K562 (cell line): ENCODE results near the gene C22orf39. TPM values are rescaled to one million over a fixed set of nuclear protein-coding genes. Genes with fewer than 3 reads are reported as not detected.

Experiments
- E2F3 ChIP-seq: fragments of 250-450 bp; sonication (Bioruptor Pico); IDR thresholded peaks from 2 replicates; pipeline ENCODE4 v1.4.0; 2020; ENCODE audit warnings: mild to moderate bottlenecking
- ELF2 ChIP-seq: fragments of 250-450 bp; sonication (Bioruptor Pico); IDR thresholded peaks from 2 replicates; pipeline ENCODE4 v1.5.0; 2021; ENCODE audit warnings: mild to moderate bottlenecking
- ETV6 ChIP-seq, 3 experiments: fragments of 150-350 bp in 1 of 3; sonication (generic) in 1 of 3; formaldehyde crosslinking in 1 of 3; IDR thresholded peaks; 2 replicates each; pipeline versions ENCODE4 v1.6.1 to v1.8.0; 2014 to 2022; ENCODE audit warnings: borderline replicate concordance in 2 of 3, low read depth in 2 of 3, antibody characterized with exemption in 1 of 3, low read length in 1 of 3, mild to moderate bottlenecking in 1 of 3, missing genetic modification reagents in 1 of 3
- FOXJ3 ChIP-seq: sonication (generic); formaldehyde crosslinking; IDR thresholded peaks from 2 replicates; pipeline ENCODE4 v1.4.0; 2020; ENCODE audit warnings: mild to moderate bottlenecking, missing genetic modification reagents
- MAFG ChIP-seq: fragments of 450-650 bp; conservative IDR thresholded peaks from 2 replicates; pipeline ENCODE4 v1.6.1; 2016; ENCODE audit warnings: missing genetic modification characterization, missing compliant biosample characterization
- MYC ChIP-seq, 2 experiments: fragments of 250-450 bp in 1 of 2; sonication (Bioruptor Pico) in 1 of 2; IDR thresholded peaks; 2 replicates each; pipeline versions ENCODE4 v1.5.1 to v1.6.1; 2012 to 2021; ENCODE audit warnings: low read depth in 2 of 2, borderline replicate concordance in 1 of 2, improper control_type of control experiment in 1 of 2, low read length in 1 of 2, mild to moderate bottlenecking in 1 of 2, moderate library complexity in 1 of 2
- RAD21 ChIP-seq, 2 experiments: fragments of 250-450 bp in 1 of 2; fragments of 450-650 bp in 1 of 2; sonication (Bioruptor Pico) in 1 of 2; formaldehyde crosslinking in 1 of 2; IDR thresholded peaks in 1 of 2; conservative IDR thresholded peaks in 1 of 2; 2 replicates each; pipeline versions ENCODE4 v1.4.0 to v1.8.0; 2020 to 2022; ENCODE audit warnings: mild to moderate bottlenecking in 2 of 2, moderate library complexity in 1 of 2
- RBFOX2 ChIP-seq: fragments of 200-400 bp; formaldehyde crosslinking; IDR thresholded peaks from 2 replicates; pipeline ENCODE4 v1.6.1; 2017; ENCODE audit warnings: low read depth, mild to moderate bottlenecking, low read length, moderate library complexity
- RCOR1 ChIP-seq, 2 experiments: IDR thresholded peaks; 2 replicates each; pipeline ENCODE4 v1.6.1; 2012; ENCODE audit warnings: low read depth in 2 of 2, low read length in 2 of 2, borderline replicate concordance in 1 of 2, improper control_type of control experiment in 1 of 2
- ZNF384 ChIP-seq: IDR thresholded peaks from 2 replicates; pipeline ENCODE4 v1.6.1; 2012; ENCODE audit warnings: low read depth, low read length, improper control_type of control experiment
- ZNF75A ChIP-seq: fragments of 450-650 bp; formaldehyde crosslinking; IDR thresholded peaks from 2 replicates; pipeline ENCODE4 v1.4.0; 2020; ENCODE audit warnings: mild to moderate bottlenecking
- polyA plus RNA-seq, 8 experiments: library from polyadenylated mRNA; depleted of rRNA in 4 of 8; stranded (reverse) in 5 of 8; unstranded in 3 of 8; fragments of >200 nt; fragmentation: Nextera tagmentation in 2 of 8; fragmentation: Illumina TruSeq in 1 of 8; extraction: Ambion mirVana in 2 of 8; extraction: Trizol in 1 of 8; gene quantifications; 2 replicates each; pipeline versions ENCODE4 v1.2.1 to v1.2.3, GENCODE V29; 2011 to 2014; ENCODE audit warnings: inconsistent platforms in 1 of 8, missing spikeins in 1 of 8
- total RNA-seq, 7 experiments: library from RNA; depleted of rRNA in 6 of 7; stranded (reverse); fragments of >200 nt in 6 of 7; fragmentation: Illumina TruSeq in 2 of 7; extraction: Trizol in 2 of 7; gene quantifications; 2 replicates each; pipeline versions ENCODE4 v1.2.1 to v1.2.3, GENCODE V29; 2011 to 2021; ENCODE audit warnings: low replicate concordance in 1 of 7
- TF ChIP-seq, protein P1 (sequence below), 3 experiments: IDR thresholded peaks in 2 of 3; conservative IDR thresholded peaks in 1 of 3; 2 replicates each; pipeline ENCODE4 v1.5.1; 2011 to 2012; ENCODE audit warnings: low read length in 3 of 3, mild to moderate bottlenecking in 3 of 3, control low read depth in 2 of 3, improper control_type of control experiment in 1 of 3, inconsistent platforms in 1 of 3, low read depth in 1 of 3, mixed read lengths in 1 of 3, moderate library complexity in 1 of 3; ENCODE audit not compliant: insufficient read depth in 2 of 3
- TF ChIP-seq, protein P2 (sequence below), 3 experiments: fragments of 200-800 bp in 1 of 3; sonication (Bioruptor generic) in 1 of 3; sonication (generic) in 1 of 3; formaldehyde crosslinking in 1 of 3; IDR thresholded peaks; 2 replicates each; pipeline versions ENCODE4 v1.6.1 to v1.8.0; 2016 to 2022; ENCODE audit warnings: mild to moderate bottlenecking in 2 of 3, missing compliant biosample characterization in 2 of 3, missing genetic modification characterization in 2 of 3, missing genetic modification reagents in 1 of 3
- TF ChIP-seq, protein P3 (sequence below): fragments of 250-450 bp; sonication (Bioruptor Pico); IDR thresholded peaks from 2 replicates; pipeline ENCODE4 v1.4.0; 2020; ENCODE audit warnings: mild to moderate bottlenecking
- TF ChIP-seq, protein P4 (sequence below): fragments of 250-450 bp; sonication (Bioruptor Pico); IDR thresholded peaks from 2 replicates; pipeline ENCODE4 v1.9.0; 2021; ENCODE audit warnings: mild to moderate bottlenecking
- TF ChIP-seq, protein P5 (sequence below): fragments of 250-450 bp; sonication (Bioruptor Pico); IDR thresholded peaks from 2 replicates; pipeline ENCODE4 v1.5.0; 2022; ENCODE audit warnings: mild to moderate bottlenecking

Gene C22orf39
- total and polyA plus RNA-seq, 9 of the 15 experiments (the other 6 are each of a cell fraction or from before 2014, with no cell fraction given), result 20.4 to 139 (median 66.8) TPM

DNA sequence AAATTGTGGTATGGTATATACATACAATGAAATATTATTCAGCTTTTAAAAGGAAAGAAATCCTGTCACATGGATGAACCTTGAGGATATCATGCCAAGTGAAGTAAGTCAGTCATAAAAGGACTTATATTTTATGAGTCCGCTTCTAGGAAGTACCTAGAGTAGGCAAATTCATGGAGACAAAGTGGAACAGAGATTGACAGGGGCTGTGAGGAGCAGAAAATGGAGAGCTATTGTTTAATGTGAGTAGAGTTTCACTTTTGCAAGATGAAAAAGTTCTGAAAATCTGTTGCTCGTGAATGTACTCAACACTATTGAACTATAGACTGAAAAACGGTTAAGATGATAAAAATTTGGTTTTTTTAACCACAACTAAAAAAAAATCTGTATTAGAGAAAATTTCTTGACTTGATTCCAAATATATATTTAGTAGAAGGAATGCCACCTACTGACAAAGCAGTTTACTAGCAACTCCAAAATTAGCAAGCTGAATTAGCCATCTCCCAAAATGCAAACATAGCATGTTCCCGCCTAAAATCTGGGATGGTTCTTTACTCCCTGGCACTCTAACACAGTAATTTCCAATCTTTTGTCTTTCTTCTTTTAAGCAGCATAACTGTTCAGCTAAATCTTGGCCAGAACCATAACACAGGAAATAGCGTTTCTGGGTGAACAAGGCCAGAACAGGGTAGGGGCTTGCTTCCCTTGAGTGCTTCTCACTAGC is 30.0 kb upstream of the C22orf39 start (continued):
- TF ChIP-seq, protein P1, sequence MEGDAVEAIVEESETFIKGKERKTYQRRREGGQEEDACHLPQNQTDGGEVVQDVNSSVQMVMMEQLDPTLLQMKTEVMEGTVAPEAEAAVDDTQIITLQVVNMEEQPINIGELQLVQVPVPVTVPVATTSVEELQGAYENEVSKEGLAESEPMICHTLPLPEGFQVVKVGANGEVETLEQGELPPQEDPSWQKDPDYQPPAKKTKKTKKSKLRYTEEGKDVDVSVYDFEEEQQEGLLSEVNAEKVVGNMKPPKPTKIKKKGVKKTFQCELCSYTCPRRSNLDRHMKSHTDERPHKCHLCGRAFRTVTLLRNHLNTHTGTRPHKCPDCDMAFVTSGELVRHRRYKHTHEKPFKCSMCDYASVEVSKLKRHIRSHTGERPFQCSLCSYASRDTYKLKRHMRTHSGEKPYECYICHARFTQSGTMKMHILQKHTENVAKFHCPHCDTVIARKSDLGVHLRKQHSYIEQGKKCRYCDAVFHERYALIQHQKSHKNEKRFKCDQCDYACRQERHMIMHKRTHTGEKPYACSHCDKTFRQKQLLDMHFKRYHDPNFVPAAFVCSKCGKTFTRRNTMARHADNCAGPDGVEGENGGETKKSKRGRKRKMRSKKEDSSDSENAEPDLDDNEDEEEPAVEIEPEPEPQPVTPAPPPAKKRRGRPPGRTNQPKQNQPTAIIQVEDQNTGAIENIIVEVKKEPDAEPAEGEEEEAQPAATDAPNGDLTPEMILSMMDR (IDR thresholded peaks at IDR 0.05 in 2 of 3, conservative IDR thresholded peaks at IDR 0.05 in 1 of 3; ENCODE audit: insufficient read depth in 2 of 3, low read depth in 1 of 3, low read length in 3 of 3), result peak in 2 of 3 experiments; percentile 51 to 84; a peak in 3 of 6 replicates
- no peak for TF ChIP-seq FOXJ3
- TF ChIP-seq MYC (IDR thresholded peaks at IDR 0.05; ENCODE audit: low read depth, low read length), result peak; percentile 52
- TF ChIP-seq MYC (CRISPR knock-in tag; IDR thresholded peaks at IDR 0.05; ENCODE audit: borderline replicate concordance, low read depth), result 0 out of 2 replicates have a peak, but pooled peaks have one; percentile 13
- TF ChIP-seq ELF2 (CRISPR knock-in tag), result no peak
- no peak for TF ChIP-seq ETV6 (IDR thresholded peaks at IDR 0.05; ENCODE audit: borderline replicate concordance in 1 of 2, low read depth in 2 of 2, low read length in 1 of 2)
- no peak for TF ChIP-seq ETV6 (CRISPR knock-in tag; IDR thresholded peaks at IDR 0.05; ENCODE audit: borderline replicate concordance)
- TF ChIP-seq ZNF384, result peak; percentile 60; the same call in 1 of the 2 replicates
- peak in 1 of 2 experiments; percentile 73; a peak in 2 of 4 replicates for TF ChIP-seq RAD21 (CRISPR knock-in tag; conservative IDR thresholded peaks at IDR 0.05 in 1 of 2, IDR thresholded peaks at IDR 0.05 in 1 of 2)
- TF ChIP-seq MAFG (tag), result peak; percentile 38; the same call in 1 of the 2 replicates
- TF ChIP-seq, protein P2, sequence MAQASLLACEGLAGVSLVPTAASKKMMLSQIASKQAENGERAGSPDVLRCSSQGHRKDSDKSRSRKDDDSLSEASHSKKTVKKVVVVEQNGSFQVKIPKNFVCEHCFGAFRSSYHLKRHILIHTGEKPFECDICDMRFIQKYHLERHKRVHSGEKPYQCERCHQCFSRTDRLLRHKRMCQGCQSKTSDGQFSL (CRISPR knock-in tag; IDR thresholded peaks at IDR 0.05), result no peak
- TF ChIP-seq, protein P2 (tag; IDR thresholded peaks at IDR 0.05), result no peak
- peak; percentile 54 for TF ChIP-seq RBFOX2
- TF ChIP-seq, protein P3, sequence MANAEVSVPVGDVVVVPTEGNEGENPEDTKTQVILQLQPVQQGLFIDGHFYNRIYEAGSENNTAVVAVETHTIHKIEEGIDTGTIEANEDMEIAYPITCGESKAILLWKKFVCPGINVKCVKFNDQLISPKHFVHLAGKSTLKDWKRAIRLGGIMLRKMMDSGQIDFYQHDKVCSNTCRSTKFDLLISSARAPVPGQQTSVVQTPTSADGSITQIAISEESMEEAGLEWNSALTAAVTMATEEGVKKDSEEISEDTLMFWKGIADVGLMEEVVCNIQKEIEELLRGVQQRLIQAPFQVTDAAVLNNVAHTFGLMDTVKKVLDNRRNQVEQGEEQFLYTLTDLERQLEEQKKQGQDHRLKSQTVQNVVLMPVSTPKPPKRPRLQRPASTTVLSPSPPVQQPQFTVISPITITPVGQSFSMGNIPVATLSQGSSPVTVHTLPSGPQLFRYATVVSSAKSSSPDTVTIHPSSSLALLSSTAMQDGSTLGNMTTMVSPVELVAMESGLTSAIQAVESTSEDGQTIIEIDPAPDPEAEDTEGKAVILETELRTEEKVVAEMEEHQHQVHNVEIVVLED (CRISPR knock-in tag), result peak; percentile 46; the same call in 1 of the 2 replicates
- peak; percentile 7; the same call in 1 of the 2 replicates for TF ChIP-seq ZNF75A (CRISPR knock-in tag)
- TF ChIP-seq E2F3 (CRISPR knock-in tag), result peak; percentile 49; the same call in 1 of the 2 replicates
- TF ChIP-seq, protein P4, sequence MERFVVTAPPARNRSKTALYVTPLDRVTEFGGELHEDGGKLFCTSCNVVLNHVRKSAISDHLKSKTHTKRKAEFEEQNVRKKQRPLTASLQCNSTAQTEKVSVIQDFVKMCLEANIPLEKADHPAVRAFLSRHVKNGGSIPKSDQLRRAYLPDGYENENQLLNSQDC (CRISPR knock-in tag), result peak; percentile 69; the same call in 1 of the 2 replicates
- TF ChIP-seq, protein P5, sequence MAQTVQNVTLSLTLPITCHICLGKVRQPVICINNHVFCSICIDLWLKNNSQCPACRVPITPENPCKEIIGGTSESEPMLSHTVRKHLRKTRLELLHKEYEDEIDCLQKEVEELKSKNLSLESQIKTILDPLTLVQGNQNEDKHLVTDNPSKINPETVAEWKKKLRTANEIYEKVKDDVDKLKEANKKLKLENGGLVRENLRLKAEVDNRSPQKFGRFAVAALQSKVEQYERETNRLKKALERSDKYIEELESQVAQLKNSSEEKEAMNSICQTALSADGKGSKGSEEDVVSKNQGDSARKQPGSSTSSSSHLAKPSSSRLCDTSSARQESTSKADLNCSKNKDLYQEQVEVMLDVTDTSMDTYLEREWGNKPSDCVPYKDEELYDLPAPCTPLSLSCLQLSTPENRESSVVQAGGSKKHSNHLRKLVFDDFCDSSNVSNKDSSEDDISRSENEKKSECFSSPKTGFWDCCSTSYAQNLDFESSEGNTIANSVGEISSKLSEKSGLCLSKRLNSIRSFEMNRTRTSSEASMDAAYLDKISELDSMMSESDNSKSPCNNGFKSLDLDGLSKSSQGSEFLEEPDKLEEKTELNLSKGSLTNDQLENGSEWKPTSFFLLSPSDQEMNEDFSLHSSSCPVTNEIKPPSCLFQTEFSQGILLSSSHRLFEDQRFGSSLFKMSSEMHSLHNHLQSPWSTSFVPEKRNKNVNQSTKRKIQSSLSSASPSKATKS (CRISPR knock-in tag), result 0 out of 2 replicates have a peak, but pooled peaks have one; percentile 59
- 0 out of 4 replicates have a peak, but pooled peaks of 1 of the 2 experiments have one; percentile 10 for TF ChIP-seq RCOR1 (IDR thresholded peaks at IDR 0.05; ENCODE audit: borderline replicate concordance in 1 of 2, low read depth in 2 of 2, low read length in 2 of 2)
